ENCODE measurements around the gene USP28.

DNA sequence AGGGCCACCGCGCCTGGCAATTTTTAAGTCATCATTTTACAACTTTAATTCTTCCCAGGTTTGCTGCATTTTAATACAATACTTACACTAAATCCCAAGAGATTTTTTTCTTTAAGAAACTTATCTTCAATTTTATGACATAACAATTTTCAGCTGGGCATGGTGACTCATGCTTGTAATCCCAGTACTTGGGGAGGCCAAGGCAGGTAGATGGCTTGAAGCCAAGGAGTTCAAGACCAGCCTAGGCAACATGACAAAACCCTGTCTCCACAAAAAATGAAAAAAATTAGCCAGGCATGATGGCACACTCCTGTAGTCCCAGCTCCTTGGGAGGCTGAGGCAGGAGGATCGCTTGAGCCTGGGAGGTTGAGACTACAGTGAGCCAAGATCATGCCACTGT is 56.9 kb downstream of the USP28 start:
- TF ChIP-seq, protein P1, sequence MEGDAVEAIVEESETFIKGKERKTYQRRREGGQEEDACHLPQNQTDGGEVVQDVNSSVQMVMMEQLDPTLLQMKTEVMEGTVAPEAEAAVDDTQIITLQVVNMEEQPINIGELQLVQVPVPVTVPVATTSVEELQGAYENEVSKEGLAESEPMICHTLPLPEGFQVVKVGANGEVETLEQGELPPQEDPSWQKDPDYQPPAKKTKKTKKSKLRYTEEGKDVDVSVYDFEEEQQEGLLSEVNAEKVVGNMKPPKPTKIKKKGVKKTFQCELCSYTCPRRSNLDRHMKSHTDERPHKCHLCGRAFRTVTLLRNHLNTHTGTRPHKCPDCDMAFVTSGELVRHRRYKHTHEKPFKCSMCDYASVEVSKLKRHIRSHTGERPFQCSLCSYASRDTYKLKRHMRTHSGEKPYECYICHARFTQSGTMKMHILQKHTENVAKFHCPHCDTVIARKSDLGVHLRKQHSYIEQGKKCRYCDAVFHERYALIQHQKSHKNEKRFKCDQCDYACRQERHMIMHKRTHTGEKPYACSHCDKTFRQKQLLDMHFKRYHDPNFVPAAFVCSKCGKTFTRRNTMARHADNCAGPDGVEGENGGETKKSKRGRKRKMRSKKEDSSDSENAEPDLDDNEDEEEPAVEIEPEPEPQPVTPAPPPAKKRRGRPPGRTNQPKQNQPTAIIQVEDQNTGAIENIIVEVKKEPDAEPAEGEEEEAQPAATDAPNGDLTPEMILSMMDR (IDR thresholded peaks at IDR 0.05; ENCODE audit: low read length), result no peak
- no peak for TF ChIP-seq EZH2 (optimal IDR thresholded peaks at IDR 0.05; ENCODE audit: low read depth, low read length)
